RPMI8226 (cell line): ENCODE data around the gene TMEM184B.

Experiments
- DNase-seq: peaks from one replicate; pipeline ENCODE4 v3.0.0-alpha.2; 2015

TMEM184B gene

GRCh38 chr22:38305471-38306448, 33.0 kb upstream of the TMEM184B start:
- DNase-seq: peak; percentile 85

- DNase-seq: no peak
Measured at GRCh38 chr22:38304526-38304925, 31.7 kb upstream of the TMEM184B start.

- no peak for DNase-seq
Measured at GRCh38 chr22:38303974-38304373, 31.2 kb upstream of the TMEM184B start.

GRCh38 chr22:38302906-38303305, 30.1 kb upstream of the TMEM184B start:
- DNase-seq: no peak

- DNase-seq: no peak
Measured at GRCh38 chr22:38300946-38301345, 28.1 kb upstream of the TMEM184B start.

GRCh38 chr22:38300197-38300945, 27.6 kb upstream of the TMEM184B start:
- no peak for DNase-seq

- DNase-seq: no peak
Measured at GRCh38 chr22:38299770-38300102, 26.9 kb upstream of the TMEM184B start.

- DNase-seq: peak; percentile 19
Measured at GRCh38 chr22:38298312-38299005, 25.6 kb upstream of the TMEM184B start.

- no peak for DNase-seq
Measured at GRCh38 chr22:38296372-38296771, 23.6 kb upstream of the TMEM184B start.

GRCh38 chr22:38295863-38296262, 23.1 kb upstream of the TMEM184B start:
- DNase-seq: no peak

- no peak for DNase-seq
Measured at GRCh38 chr22:38295339-38295738, 22.5 kb upstream of the TMEM184B start.

- DNase-seq: no peak
Measured at GRCh38 chr22:38294193-38294592, 21.4 kb upstream of the TMEM184B start.

- DNase-seq: no peak
Measured at GRCh38 chr22:38292694-38293093, 19.9 kb upstream of the TMEM184B start.

GRCh38 chr22:38291201-38291777, 18.5 kb upstream of the TMEM184B start:
- DNase-seq: no peak

- peak; percentile 12 for DNase-seq
Measured at GRCh38 chr22:38290347-38290746, 17.5 kb upstream of the TMEM184B start.

GRCh38 chr22:38289583-38290082, 16.8 kb upstream of the TMEM184B start:
- DNase-seq: no peak

GRCh38 chr22:38286915-38287669, 14.3 kb upstream of the TMEM184B start:
- no peak for DNase-seq

- DNase-seq: no peak
Measured at GRCh38 chr22:38285018-38285417, 12.2 kb upstream of the TMEM184B start.

GRCh38 chr22:38284042-38284402, 11.2 kb upstream of the TMEM184B start:
- no peak for DNase-seq

GRCh38 chr22:38282397-38282796, 9.6 kb upstream of the TMEM184B start:
- DNase-seq: no peak

- DNase-seq: peak; percentile 40
Measured at GRCh38 chr22:38276166-38276565, 3.4 kb upstream of the TMEM184B start.
